AG04449 (cell line): ENCODE results near the gene IRAK1.

Experiments used
- CTCF ChIA-PET: fragments of 350-600 bp; formaldehyde crosslinking; extraction: SDS; loops from one replicate; lab custom pipeline; 2021; ENCODE audit warnings: antibody characterized with exemption; lab: Yijun Ruan, JAX
- POLR2A ChIA-PET: fragments of 400-600, 350-600 bp; formaldehyde crosslinking; extraction: SDS; loops from one replicate; lab custom pipeline; 2020; ENCODE audit warnings: antibody characterized with exemption, inconsistent platforms; lab: Yijun Ruan, JAX
- DNase-seq: peaks from one replicate; pipeline ENCODE4 v3.0.0-alpha.2; 2010; ENCODE audit warnings: low read depth, low spot score
- H3K4me3 ChIP-seq: 2 replicates; pipeline ENCODE4 v1.5.1; 2011; ENCODE audit warnings: low read depth, mild to moderate bottlenecking, control low read depth, low read length
- CTCF ChIP-seq: IDR thresholded peaks from one replicate; pipeline ENCODE4 v1.5.1; 2011; ENCODE audit warnings: mild to moderate bottlenecking, moderate library complexity, low read length, control low read depth, inconsistent platforms; ENCODE audit not compliant: insufficient read depth; ENCODE audit errors: missing control alignments

Gene IRAK1

GRCh38 chrX:154013001-154013421, 6.7 kb downstream of the IRAK1 start:
- no peak for TF ChIP-seq CTCF
- CTCF ChIA-PET: interaction anchor here (0.8 to 2.7 kb wide), 20 partner anchors 9 to 361 kb away, joined by 3 to 19 read pairs (median 4); no protein-coding TSS in a partner anchor
- no peak overlapping the region for H3K4me3 ChIP-seq
- POLR2A ChIA-PET: interaction anchor here (0.6 kb wide), 1 partner anchor 41 kb away, joined by 3 read pairs; the partner anchor contains the start of gene HCFC1
- DNase-seq: no peak

- no peak overlapping the region for H3K4me3 ChIP-seq
- no peak for TF ChIP-seq CTCF
- POLR2A ChIA-PET: interaction anchor here (0.6 kb wide), 1 partner anchor 41 kb away, joined by 3 read pairs; the partner anchor contains the start of gene HCFC1
- no peak for DNase-seq
- CTCF ChIA-PET: interaction anchor here (0.8 to 2.7 kb wide), 18 partner anchors 8 to 361 kb away, joined by 3 to 19 read pairs (median 4); no protein-coding TSS in a partner anchor
Observed at GRCh38 chrX:154012336-154012991, 7.2 kb downstream of the IRAK1 start.

- ChIA-PET POLR2A (no interaction called here), CTCF (interaction anchor here (0.8 to 2.7 kb wide), 8 partner anchors 9 to 297 kb away, joined by 3 to 18 read pairs (median 4); no protein-coding TSS in a partner anchor)
- DNase-seq: no peak
- no peak for TF ChIP-seq CTCF
- no peak overlapping the region for H3K4me3 ChIP-seq
Observed at GRCh38 chrX:154011376-154012335, 8.0 kb downstream of the IRAK1 start.

- CTCF ChIA-PET: no interaction called here
- DNase-seq: no peak
- POLR2A ChIA-PET: interaction anchor here (0.9 kb wide), 1 partner anchor 11 kb away, joined by 4 read pairs; no protein-coding TSS in a partner anchor
- H3K4me3 ChIP-seq: no peak overlapping the region
- TF ChIP-seq CTCF: no peak
Observed at GRCh38 chrX:154010330-154011087, 9.2 kb downstream of the IRAK1 start.

GRCh38 chrX:154008521-154008920, 11.2 kb downstream of the IRAK1 start:
- TF ChIP-seq CTCF: no peak
- DNase-seq: no peak
- POLR2A ChIA-PET: no interaction called here
- CTCF ChIA-PET: no interaction called here
- H3K4me3 ChIP-seq: no peak overlapping the region
